GM18868 (cell line): ENCODE results near the gene ZNF598.
"Not testable (repeated sequence)": the region's sequence is repeated elsewhere in the genome, so short reads cannot be mapped to it uniquely, and the experiment has no call there.

Experiments used
- ATAC-seq: cut with Tn5 transposase; IDR thresholded peaks from one replicate; pipeline ENCODE4 v1.9.1; 2021; ENCODE audit warnings: mild to moderate bottlenecking, moderate library complexity; ENCODE audit not compliant: unreplicated experiment

ZNF598 gene

GRCh38 chr16:2040787-2041522, 31.3 kb upstream of the ZNF598 start:
- no peak for ATAC-seq

- ATAC-seq, result no peak
Observed at GRCh38 chr16:2040041-2040786, 30.6 kb upstream of the ZNF598 start.

- no peak for ATAC-seq
Observed at GRCh38 chr16:2039274-2040031, 29.8 kb upstream of the ZNF598 start.

GRCh38 chr16:2038382-2039231, 29.0 kb upstream of the ZNF598 start:
- no peak for ATAC-seq

- no peak for ATAC-seq
Observed at GRCh38 chr16:2037647-2038381, 28.2 kb upstream of the ZNF598 start.

- no peak for ATAC-seq
Observed at GRCh38 chr16:2037115-2037514, 27.5 kb upstream of the ZNF598 start.

- no peak for ATAC-seq
Observed at GRCh38 chr16:2036200-2036966, 26.8 kb upstream of the ZNF598 start.

- no peak for ATAC-seq
Observed at GRCh38 chr16:2035431-2036199, 26.0 kb upstream of the ZNF598 start.

GRCh38 chr16:2034696-2035430, 25.2 kb upstream of the ZNF598 start:
- no peak for ATAC-seq

- ATAC-seq, result not testable (repeated sequence)
Observed at GRCh38 chr16:2033909-2034695, 24.5 kb upstream of the ZNF598 start.

GRCh38 chr16:2033057-2033908, 23.7 kb upstream of the ZNF598 start:
- no peak for ATAC-seq

- no peak for ATAC-seq
Observed at GRCh38 chr16:2032285-2033056, 22.9 kb upstream of the ZNF598 start.

- ATAC-seq, result no peak
Observed at GRCh38 chr16:2031081-2031577, 21.5 kb upstream of the ZNF598 start.

- no peak for ATAC-seq
Observed at GRCh38 chr16:2030036-2030435, 20.4 kb upstream of the ZNF598 start.

GRCh38 chr16:2029350-2029749, 19.7 kb upstream of the ZNF598 start:
- ATAC-seq, result no peak
